ENCODE measurements around the gene HAGHL. TPM values are rescaled to one million over a fixed set of nuclear protein-coding genes. Genes with fewer than 3 reads are reported as not detected.

The HAGHL gene
- total RNA-seq, 1 experiment from 2014 or later = 6.8 TPM

- BruUV-seq (replicated peaks) = no TSS peak
- POLR2A ChIA-PET = interaction anchor here (0.6 to 1.5 kb wide), 2 partner anchors 12 to 20 kb away, joined by 3 read pairs; partner anchors contain the start of gene CIAO3
- TF ChIP-seq, protein P1, sequence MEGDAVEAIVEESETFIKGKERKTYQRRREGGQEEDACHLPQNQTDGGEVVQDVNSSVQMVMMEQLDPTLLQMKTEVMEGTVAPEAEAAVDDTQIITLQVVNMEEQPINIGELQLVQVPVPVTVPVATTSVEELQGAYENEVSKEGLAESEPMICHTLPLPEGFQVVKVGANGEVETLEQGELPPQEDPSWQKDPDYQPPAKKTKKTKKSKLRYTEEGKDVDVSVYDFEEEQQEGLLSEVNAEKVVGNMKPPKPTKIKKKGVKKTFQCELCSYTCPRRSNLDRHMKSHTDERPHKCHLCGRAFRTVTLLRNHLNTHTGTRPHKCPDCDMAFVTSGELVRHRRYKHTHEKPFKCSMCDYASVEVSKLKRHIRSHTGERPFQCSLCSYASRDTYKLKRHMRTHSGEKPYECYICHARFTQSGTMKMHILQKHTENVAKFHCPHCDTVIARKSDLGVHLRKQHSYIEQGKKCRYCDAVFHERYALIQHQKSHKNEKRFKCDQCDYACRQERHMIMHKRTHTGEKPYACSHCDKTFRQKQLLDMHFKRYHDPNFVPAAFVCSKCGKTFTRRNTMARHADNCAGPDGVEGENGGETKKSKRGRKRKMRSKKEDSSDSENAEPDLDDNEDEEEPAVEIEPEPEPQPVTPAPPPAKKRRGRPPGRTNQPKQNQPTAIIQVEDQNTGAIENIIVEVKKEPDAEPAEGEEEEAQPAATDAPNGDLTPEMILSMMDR (IDR thresholded peaks at IDR 0.05; ENCODE audit: insufficient read depth in 1 of 2, low read depth in 1 of 2, low read length in 1 of 2, severe bottlenecking in 1 of 2, unreplicated experiment in 1 of 2) = no peak
- H3K4me3 ChIP-seq (ENCODE audit: low read depth, low read length) = peak overlapping the region; percentile 65
- intact Hi-C loops (cut with micrococcal nuclease; ENCODE audit: unreplicated experiment) = no loop called here
- Mint-ChIP-seq H3K4me3 (ENCODE audit: unreplicated experiment) (peak overlapping the region; percentile 64), H3K27ac (ENCODE audit: unreplicated experiment) (no peak overlapping the region), H3K4me1 (ENCODE audit: low read depth, unreplicated experiment) (no peaks in the 10 kb centered on the region), H3K36me3 (ENCODE audit: insufficient read depth, unreplicated experiment) (peaks cover 26% of the 10 kb centered on the region), H3K9me3 (ENCODE audit: unreplicated experiment) (no peaks in the 10 kb centered on the region), H3K27me3 (ENCODE audit: insufficient read depth, unreplicated experiment) (no peaks in the 10 kb centered on the region)
- CTCF ChIA-PET = interaction anchor here (0.6 kb wide), 1 partner anchor 601 kb away, joined by 4 read pairs; no protein-coding TSS in a partner anchor
- no peak for DNase-seq
- H3K27me3 ChIP-seq (replicated peaks; ENCODE audit: control insufficient read depth, insufficient read depth, low read length) = no peaks in the 10 kb centered on the region
- no peaks in the 10 kb centered on the region for H3K36me3 ChIP-seq (ENCODE audit: control insufficient read depth, insufficient read depth, low read length)
- H3K4me1 ChIP-seq = peaks cover 3% of the 10 kb centered on the region; the same call in 1 of the 2 replicates
- H3K9me3 ChIP-seq = no peaks in the 10 kb centered on the region
These were observed 2.2 kb downstream of the HAGHL start for GRCh38 chr16:728890-729744.

DNA sequence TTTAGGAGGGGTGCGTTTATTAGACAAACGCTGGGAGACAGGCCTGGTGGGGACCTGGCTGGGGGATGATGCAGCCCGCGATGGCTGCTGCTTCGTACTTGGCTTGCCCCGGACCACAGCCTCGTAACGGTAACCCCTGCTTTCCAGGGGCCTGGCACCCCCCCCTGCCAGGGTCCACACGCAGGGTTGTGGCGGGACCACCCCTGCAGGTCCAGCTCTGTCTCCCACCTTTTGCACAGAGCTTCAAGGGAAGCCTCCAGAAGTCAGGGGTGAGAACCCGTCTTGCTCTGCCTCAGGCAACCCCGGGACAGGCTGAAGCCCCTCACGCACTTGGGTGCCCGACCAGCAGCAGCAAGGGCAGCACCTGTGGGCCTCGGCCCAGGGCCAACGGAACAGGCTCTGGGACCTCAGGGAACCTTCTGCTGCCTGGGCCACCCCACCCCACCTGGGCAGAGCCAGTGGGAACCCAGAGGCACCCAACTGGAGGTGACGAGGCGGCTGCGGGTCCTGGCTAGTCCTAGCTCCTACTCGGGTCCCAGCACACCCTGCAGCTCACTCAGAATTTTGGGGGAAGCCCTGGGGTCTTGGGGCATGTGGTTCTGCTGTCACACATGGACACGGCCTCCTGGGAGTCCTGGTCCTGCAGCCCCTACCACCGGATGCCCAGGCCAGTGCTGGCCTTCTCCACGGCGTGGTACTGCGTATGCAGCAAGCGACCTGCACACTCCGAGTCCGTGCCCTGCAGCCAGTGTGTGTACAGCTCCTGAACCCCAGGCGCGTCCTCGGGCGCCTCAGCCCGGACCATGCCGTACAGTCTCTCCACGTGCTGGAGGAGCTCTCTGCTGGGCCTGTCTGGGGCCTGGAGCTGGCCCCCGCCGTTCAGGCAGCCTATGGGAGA, 3.1 kb downstream of the HAGHL start:
- Mint-ChIP-seq H3K4me1 (ENCODE audit: low read depth, unreplicated experiment) (no peaks in the 10 kb centered on the region), H3K27me3 (ENCODE audit: insufficient read depth, unreplicated experiment) (no peaks in the 10 kb centered on the region), H3K9me3 (ENCODE audit: unreplicated experiment) (no peaks in the 10 kb centered on the region), H3K36me3 (ENCODE audit: insufficient read depth, unreplicated experiment) (peaks cover 32% of the 10 kb centered on the region), H3K4me3 (ENCODE audit: unreplicated experiment) (no peak overlapping the region), H3K27ac (ENCODE audit: unreplicated experiment) (no peak overlapping the region)
- Histone ChIP-seq H3K9me3 (no peaks in the 10 kb centered on the region), H3K4me3 (ENCODE audit: low read depth, low read length) (no peak overlapping the region), H3K27me3 (replicated peaks; ENCODE audit: control insufficient read depth, insufficient read depth, low read length) (no peaks in the 10 kb centered on the region), H3K36me3 (ENCODE audit: control insufficient read depth, insufficient read depth, low read length) (no peaks in the 10 kb centered on the region), H3K4me1 (peaks cover 3% of the 10 kb centered on the region; the same call in 1 of the 2 replicates)
- CTCF ChIA-PET = interaction anchor here (0.6 kb wide), 1 partner anchor 600 kb away, joined by 4 read pairs; no protein-coding TSS in a partner anchor
- POLR2A ChIA-PET = interaction anchor here (0.6 kb wide), 1 partner anchor 19 kb away, joined by 3 read pairs; no protein-coding TSS in a partner anchor
- intact Hi-C loops (cut with micrococcal nuclease; ENCODE audit: unreplicated experiment) = no loop called here
- DNase-seq = no peak
- BruUV-seq (replicated peaks) = no TSS peak
- TF ChIP-seq, protein P1 (IDR thresholded peaks at IDR 0.05; ENCODE audit: insufficient read depth in 1 of 2, low read depth in 1 of 2, low read length in 1 of 2, severe bottlenecking in 1 of 2, unreplicated experiment in 1 of 2) = no peak
